Kidney (tissue), 14 donors: ENCODE measurements around the gene SPATA2L. TPM values are rescaled to one million over a fixed set of nuclear protein-coding genes. Genes with fewer than 3 reads are reported as not detected.
A peak's percentile ranks its signal among the peaks of the same experiment; 100 is the strongest.
"Not testable (repeated sequence)": the region's sequence is repeated elsewhere in the genome, so short reads cannot be mapped to it uniquely, and the experiment has no call there.

ENCODE experiments used
- DNase-seq, 5 donors: peaks; one replicate each; pipeline ENCODE4 v3.0.0-alpha.2; 2013 to 2020
- FAIRE-seq: peaks from 2 replicates; lab custom pipeline; 2012; peaks lifted over from hg19 to GRCh38; lab: Jason Lieb, UNC
- H3K27ac ChIP-seq, 2 donors: one replicate each; pipeline ENCODE4 v1.7.0; 2013; ENCODE audit warnings: low read depth in 2 of 2, low read length in 2 of 2, inconsistent platforms in 1 of 2
- H3K27me3 ChIP-seq: one replicate; pipeline ENCODE4 v1.7.1; 2013; ENCODE audit warnings: low read length, inconsistent platforms; ENCODE audit not compliant: control insufficient read depth, insufficient read depth
- H3K36me3 ChIP-seq, 3 donors: one replicate each; pipeline versions ENCODE4 v1.7.0 to v1.7.1; 2013; ENCODE audit warnings: low read length in 3 of 3, control low read depth in 1 of 3, inconsistent platforms in 1 of 3; ENCODE audit not compliant: insufficient read depth in 3 of 3, control insufficient read depth in 2 of 3
- H3K4me1 ChIP-seq, 3 donors: one replicate each; pipeline versions ENCODE4 v1.7.0 to v1.7.1; 2013; ENCODE audit warnings: low read length in 3 of 3, inconsistent platforms in 1 of 3, low read depth in 1 of 3; ENCODE audit not compliant: control insufficient read depth in 2 of 3, insufficient read depth in 2 of 3
- H3K4me3 ChIP-seq, 3 donors: one replicate each; pipeline versions ENCODE4 v1.7.0 to v1.8.1; 2013; ENCODE audit warnings: low read length in 3 of 3, control low read depth in 1 of 3, inconsistent platforms in 1 of 3
- H3K9ac ChIP-seq, 3 donors: one replicate each; pipeline versions ENCODE4 v1.7.0 to v1.7.1; 2013; ENCODE audit warnings: low read length in 3 of 3, control low read depth in 1 of 3, inconsistent platforms in 1 of 3
- H3K9me3 ChIP-seq, 3 donors: one replicate each; pipeline versions ENCODE4 v1.7.0 to v1.7.1; 2013; ENCODE audit warnings: low read length in 3 of 3, control low read depth in 1 of 3, inconsistent platforms in 1 of 3; ENCODE audit not compliant: control insufficient read depth in 2 of 3, insufficient read depth in 1 of 3
- CTCF ChIP-seq: IDR thresholded peaks from 3 replicates; pipeline ENCODE4 v1.5.1; 2012; ENCODE audit warnings: mild to moderate bottlenecking, moderate library complexity, borderline replicate concordance; ENCODE audit not compliant: insufficient read depth; ENCODE audit errors: extremely low read depth
- intact Hi-C: fragments of 100-400 bp; cut with DNase I; formaldehyde crosslinking; loops from one replicate; pipeline ENCODE4 v1.11.1; 2022
- polyA plus RNA-seq: library from polyadenylated mRNA; stranded (reverse); fragments of 350-450 nt; fragmentation: Illumina TruSeq; extraction: RNeasy Lipid Tissue Mini Kit (QIAGEN cat#74804); gene quantifications from one replicate; pipeline ENCODE4 v1.2.3, GENCODE V29; 2014; ENCODE audit warnings: low read depth, low replicate concordance; ENCODE audit not compliant: insufficient read depth
- total RNA-seq: library from RNA; stranded (reverse); fragmentation: NEBNext Ultra II Directional; extraction: Animal tissue kit (Norgen Biotek cat#: 25700); gene quantifications from one replicate; pipeline ENCODE4 v1.2.1, GENCODE V29; 2021
- donor health status: control.
- donor health status: control.
- donor health status: control.
- donor health status: control.
- donor health status: control.
- donor health status: DM: yes; HTN: yes; CAD: no.
- donor health status: Normal renal cell carcinoma (clear cell type).

Gene SPATA2L
- total and polyA plus RNA-seq, 2 donors from 2014 or later = 12.6 to 15.1 TPM

GRCh38 chr16:89700100-89700648 lies 1.3 kb downstream of the SPATA2L start:
- intact Hi-C loops = loop anchor here (10.0 kb wide), 1 partner anchor 165 kb away; no protein-coding TSS in a partner anchor
- no peaks in the 10 kb centered on the region for H3K36me3 ChIP-seq
- no peaks in the 10 kb centered on the region for H3K9me3 ChIP-seq
- peak overlapping the region in 2 of 3 donors; percentile 68 to 80 for H3K4me3 ChIP-seq
- H3K27ac ChIP-seq = peak overlapping the region; percentile 95 to 97
- peak; percentile 78 for TF ChIP-seq CTCF
- H3K9ac ChIP-seq = peak overlapping the region in 2 of 3 donors; percentile 71 to 93
- peak; percentile 99 to 100 (median 99) for DNase-seq
- H3K4me1 ChIP-seq = peaks cover 0 to 14% (median 5%) of the 10 kb centered on the region in 3 donors
- no peaks in the 10 kb centered on the region for H3K27me3 ChIP-seq
- peak; percentile 97 for FAIRE-seq

GRCh38 chr16:89699629-89700099 lies 1.8 kb downstream of the SPATA2L start:
- intact Hi-C loops = loop anchor here (10.0 kb wide), 1 partner anchor 165 kb away; no protein-coding TSS in a partner anchor
- H3K9ac ChIP-seq, H3K9me3 ChIP-seq, H3K36me3 ChIP-seq, H3K27me3 ChIP-seq, FAIRE-seq, DNase-seq: not testable (repeated sequence)
- Histone ChIP-seq H3K4me1 (peaks cover 0 to 14% (median 5%) of the 10 kb centered on the region in 3 donors), H3K27ac (peak overlapping the region; percentile 65 to 95), H3K4me3 (peak overlapping the region in 1 of 3 donors; percentile 8)

- FAIRE-seq, H3K4me3 ChIP-seq, H3K27me3 ChIP-seq, H3K9ac ChIP-seq, intact Hi-C loops, H3K9me3 ChIP-seq, H3K27ac ChIP-seq, H3K36me3 ChIP-seq: not testable (repeated sequence)
- peak in 1 of 5 donors; percentile 23 for DNase-seq
- peaks cover 0 to 14% (median 5%) of the 10 kb centered on the region in 3 donors for H3K4me1 ChIP-seq
Measured at GRCh38 chr16:89698717-89699116, 2.8 kb downstream of the SPATA2L start.

- Histone ChIP-seq H3K27ac (no peak overlapping the region), H3K27me3 (no peaks in the 10 kb centered on the region), H3K4me3 (no peak overlapping the region), H3K9ac (no peak overlapping the region), H3K4me1 (peaks cover 0 to 14% (median 5%) of the 10 kb centered on the region in 3 donors), H3K9me3 (no peaks in the 10 kb centered on the region), H3K36me3 (peaks cover 0 to 13% (median 5%) of the 10 kb centered on the region in 3 donors)
- TF ChIP-seq CTCF = no peak
- FAIRE-seq (no peak), DNase-seq (peak in 2 of 5 donors; percentile 63 to 84)
- intact Hi-C loops = no loop called here
Measured at GRCh38 chr16:89697616-89698331, 3.7 kb downstream of the SPATA2L start.
